Progenitor cell of endocrine pancreas (in vitro differentiated cells): ENCODE results near the gene RPRD1A. TPM values are rescaled to one million over a fixed set of nuclear protein-coding genes. Genes with fewer than 3 reads are reported as not detected.

ENCODE experiments used
- DNase-seq: peaks from one replicate; pipeline ENCODE4 v3.0.0; 2021; ENCODE audit warnings: low spot score; ENCODE audit not compliant: unreplicated experiment
- H3K27ac Mint-ChIP-seq: 2 replicates; pipeline ENCODE4 v1.8.0; 2021; ENCODE audit warnings: mild to moderate bottlenecking, moderate library complexity, mixed read lengths
- H3K27me3 Mint-ChIP-seq: 2 replicates; pipeline ENCODE4 v1.8.0; 2021; ENCODE audit warnings: mixed read lengths
- H3K36me3 Mint-ChIP-seq: 2 replicates; pipeline ENCODE4 v1.8.0; 2022; ENCODE audit warnings: mixed read lengths; ENCODE audit not compliant: insufficient read depth
- H3K4me1 Mint-ChIP-seq: 2 replicates; pipeline ENCODE4 v1.8.0; 2021; ENCODE audit warnings: low read depth, mixed read lengths
- H3K4me3 Mint-ChIP-seq: 2 replicates; pipeline ENCODE4 v1.8.0; 2021; ENCODE audit warnings: low read depth, mild to moderate bottlenecking, moderate library complexity, mixed read lengths
- H3K9me3 Mint-ChIP-seq: 2 replicates; pipeline ENCODE4 v1.8.0; 2021; ENCODE audit warnings: low read depth, mixed read lengths
- CTCF ChIP-seq: fragments of 200-600 bp; sonication (generic); IDR thresholded peaks from one replicate; pipeline ENCODE4 v1.5.0; 2021; ENCODE audit warnings: antibody characterized with exemption, mild to moderate bottlenecking; ENCODE audit not compliant: unreplicated experiment
- total RNA-seq: library from RNA; stranded (reverse); gene quantifications from 2 replicates; pipeline ENCODE4 v1.2.1, GENCODE V29; 2021

Gene RPRD1A
- total RNA-seq, 1 donor from 2014 or later: 72.4 TPM

- no peaks in the 10 kb centered on the region for H3K4me1 Mint-ChIP-seq
- no peak overlapping the region for H3K27ac Mint-ChIP-seq
- H3K36me3 Mint-ChIP-seq: peaks cover 15% of the 10 kb centered on the region
- no peak overlapping the region for H3K4me3 Mint-ChIP-seq
- H3K27me3 Mint-ChIP-seq: no peaks in the 10 kb centered on the region
- no peak for DNase-seq
- no peaks in the 10 kb centered on the region for H3K9me3 Mint-ChIP-seq
- TF ChIP-seq CTCF: no peak
Measured at GRCh38 chr18:36109737-36110136, 42.4 kb upstream of the RPRD1A start.

GRCh38 chr18:36108601-36109000, 41.2 kb upstream of the RPRD1A start:
- Mint-ChIP-seq H3K27me3 (no peaks in the 10 kb centered on the region), H3K4me1 (no peaks in the 10 kb centered on the region), H3K36me3 (peaks cover 12% of the 10 kb centered on the region), H3K27ac (no peak overlapping the region), H3K4me3 (no peak overlapping the region), H3K9me3 (no peaks in the 10 kb centered on the region)
- TF ChIP-seq CTCF: no peak
- no peak for DNase-seq

- H3K36me3 Mint-ChIP-seq: peaks cover 12% of the 10 kb centered on the region
- no peak for TF ChIP-seq CTCF
- H3K27ac Mint-ChIP-seq: no peak overlapping the region
- H3K27me3 Mint-ChIP-seq: no peaks in the 10 kb centered on the region
- H3K4me1 Mint-ChIP-seq: no peaks in the 10 kb centered on the region
- peaks cover 2% of the 10 kb centered on the region for H3K9me3 Mint-ChIP-seq
- no peak overlapping the region for H3K4me3 Mint-ChIP-seq
- DNase-seq: no peak
Measured at GRCh38 chr18:36108196-36108595, 40.8 kb upstream of the RPRD1A start.

- no peak overlapping the region for H3K27ac Mint-ChIP-seq
- TF ChIP-seq CTCF: no peak
- H3K36me3 Mint-ChIP-seq: peaks cover 12% of the 10 kb centered on the region
- no peak overlapping the region for H3K4me3 Mint-ChIP-seq
- no peak for DNase-seq
- H3K27me3 Mint-ChIP-seq: no peaks in the 10 kb centered on the region
- peaks cover 6% of the 10 kb centered on the region for H3K9me3 Mint-ChIP-seq
- H3K4me1 Mint-ChIP-seq: no peaks in the 10 kb centered on the region
Measured at GRCh38 chr18:36107477-36107876, 40.1 kb upstream of the RPRD1A start.

- Mint-ChIP-seq H3K4me1 (no peaks in the 10 kb centered on the region), H3K27me3 (no peaks in the 10 kb centered on the region), H3K4me3 (no peak overlapping the region), H3K36me3 (peaks cover 1% of the 10 kb centered on the region), H3K9me3 (peaks cover 9% of the 10 kb centered on the region), H3K27ac (no peak overlapping the region)
- no peak for DNase-seq
- TF ChIP-seq CTCF: no peak
Measured at GRCh38 chr18:36104749-36105148, 37.4 kb upstream of the RPRD1A start.

GRCh38 chr18:36101943-36102342, 34.6 kb upstream of the RPRD1A start:
- TF ChIP-seq CTCF: no peak

More at GRCh38 chr18:36101943-36102342, 34.6 kb upstream of the RPRD1A start:
- H3K27ac Mint-ChIP-seq: no peak overlapping the region
- no peaks in the 10 kb centered on the region for H3K27me3 Mint-ChIP-seq
- DNase-seq: no peak
- peaks cover 2% of the 10 kb centered on the region for H3K4me1 Mint-ChIP-seq
- H3K4me3 Mint-ChIP-seq: no peak overlapping the region
- no peaks in the 10 kb centered on the region for H3K36me3 Mint-ChIP-seq
- H3K9me3 Mint-ChIP-seq: peaks cover 9% of the 10 kb centered on the region
